ENCODE results near the gene CBX1. TPM values are rescaled to one million over a fixed set of nuclear protein-coding genes. Genes with fewer than 3 reads are reported as not detected.

CBX1 gene
- total and polyA plus RNA-seq, 7 donors = 26.8 to 37.4 (median 32.8) TPM

DNA sequence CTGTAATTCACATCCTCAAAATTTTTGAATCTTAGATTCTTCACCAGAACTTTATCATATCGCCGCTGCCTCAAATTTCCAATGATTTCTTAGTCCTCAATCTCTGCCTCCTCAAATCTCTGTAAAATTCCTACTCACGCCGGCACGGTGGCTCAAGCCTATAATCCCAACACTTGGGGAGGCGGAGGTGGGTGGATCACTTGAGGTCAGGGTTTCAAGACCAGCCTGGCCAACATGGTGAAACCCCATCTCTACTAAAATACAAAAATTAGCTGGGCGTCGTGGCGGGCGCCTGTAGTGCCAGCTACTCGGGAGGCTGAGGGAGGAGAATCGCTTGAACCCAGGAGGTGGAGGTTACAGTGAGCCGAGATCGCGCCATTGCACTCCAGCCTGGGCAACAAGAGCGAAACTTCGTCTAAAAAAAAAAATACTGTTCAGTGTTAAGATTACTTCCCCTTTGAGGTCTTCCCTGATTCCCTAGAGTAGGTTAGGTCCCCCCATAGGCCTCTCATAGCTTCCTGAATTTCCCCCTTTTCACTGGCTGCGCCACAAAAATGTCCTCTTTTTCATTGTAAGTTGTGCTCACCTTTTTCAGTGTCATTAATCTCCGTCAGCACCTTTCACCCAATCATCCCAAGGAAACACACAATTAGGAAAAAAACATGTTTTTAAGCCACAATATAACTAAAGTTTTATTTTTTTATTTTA lies 919 bp upstream of the CBX1 start:
- TF ChIP-seq POLR2AphosphoS5 (IDR thresholded peaks at IDR 0.05) (no peak), POLR2A (IDR thresholded peaks at IDR 0.05) (no peak), EP300 (IDR thresholded peaks at IDR 0.05) (no peak)
- H3K36me3 ChIP-seq = no peaks in the 10 kb centered on the region
- H3K27ac ChIP-seq = no peak overlapping the region
- no peaks in the 10 kb centered on the region for H3K27me3 ChIP-seq
- no peaks in the 10 kb centered on the region for H3K9me3 ChIP-seq
- H3K4me1 ChIP-seq = peaks cover 0 to 33% (median 11%) of the 10 kb centered on the region in 4 donors
- peak; percentile 25 for DNase-seq
- intact Hi-C loops (cut with DNase I) = no loop called here
- H3K4me3 ChIP-seq = peak overlapping the region in 2 of 4 donors; percentile 81 to 100
- WGBS, 2 donors = 72 to 85% methylated on average over 19 of the region's 19 CpGs

GRCh38 chr17:48100591-48101011 lies 677 bp downstream of the CBX1 start:
- peak; percentile 81 for DNase-seq
- WGBS, 2 donors = 1 to 2% methylated on average over 23 of the region's 23 CpGs
- peak overlapping the region; percentile 94 to 98 (median 95) for H3K27ac ChIP-seq
- H3K4me1 ChIP-seq = peaks cover 0 to 28% (median 9%) of the 10 kb centered on the region in 4 donors
- no peaks in the 10 kb centered on the region for H3K9me3 ChIP-seq
- intact Hi-C loops (cut with DNase I) = loop anchor here (2.0 kb wide), 1 partner anchor 76 kb away; no protein-coding TSS in a partner anchor
- H3K27me3 ChIP-seq = no peaks in the 10 kb centered on the region
- peak overlapping the region; percentile 81 to 100 (median 94) for H3K4me3 ChIP-seq
- H3K36me3 ChIP-seq = no peaks in the 10 kb centered on the region
- no peak for TF ChIP-seq POLR2A (IDR thresholded peaks at IDR 0.05)

DNA sequence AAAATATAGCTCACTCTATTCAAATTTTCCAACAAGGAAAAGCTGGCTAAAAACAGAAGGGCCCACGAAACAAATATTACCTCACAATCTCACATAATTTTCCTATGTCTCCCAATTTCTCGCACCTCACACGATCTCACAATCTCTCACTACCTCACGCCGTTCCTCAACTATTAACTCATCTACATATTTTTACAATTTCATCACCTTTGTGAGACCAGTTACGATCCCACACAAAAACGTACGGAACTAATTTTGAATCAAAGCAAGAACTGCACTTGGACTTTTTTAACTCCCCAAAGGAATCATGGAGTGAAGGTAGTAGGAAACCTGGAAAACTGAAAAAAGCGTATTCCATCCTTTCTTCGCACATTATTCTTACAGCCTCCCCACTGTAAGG lies 1.1 kb downstream of the CBX1 start:
- no peaks in the 10 kb centered on the region for H3K36me3 ChIP-seq
- DNase-seq = peak; percentile 4
- 41 to 55% methylated on average over 10 of the region's 10 CpGs for WGBS, 2 donors
- H3K4me3 ChIP-seq = peak overlapping the region; percentile 81 to 100 (median 94)
- H3K27me3 ChIP-seq = no peaks in the 10 kb centered on the region
- TF ChIP-seq POLR2A (IDR thresholded peaks at IDR 0.05) = no peak
- peak overlapping the region; percentile 94 to 98 (median 95) for H3K27ac ChIP-seq
- intact Hi-C loops (cut with DNase I) = loop anchor here (2.0 kb wide), 1 partner anchor 75 kb away; no protein-coding TSS in a partner anchor
- peaks cover 0 to 28% (median 9%) of the 10 kb centered on the region in 4 donors for H3K4me1 ChIP-seq
- H3K9me3 ChIP-seq = no peaks in the 10 kb centered on the region

DNA sequence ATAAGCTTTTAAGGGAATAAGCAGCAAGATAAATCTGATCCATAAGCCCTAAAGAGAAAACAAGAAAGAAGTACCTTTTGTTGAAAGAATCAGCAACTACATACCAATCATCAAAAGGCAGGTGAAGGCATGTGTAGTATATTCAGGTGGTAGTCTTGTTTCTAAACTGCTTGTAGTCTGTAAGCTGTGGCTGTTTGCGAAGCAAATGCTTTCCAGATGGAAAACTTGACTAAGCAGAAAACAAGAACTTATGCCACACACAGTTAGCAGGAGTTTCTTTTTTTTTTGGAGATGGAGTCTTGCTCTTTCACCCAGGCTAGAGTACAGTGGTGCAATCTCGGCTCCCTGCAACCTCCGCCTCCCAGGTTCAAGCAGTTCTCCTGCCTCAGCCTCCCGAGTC lies 5.7 kb downstream of the CBX1 start:
- Histone ChIP-seq H3K9me3 (no peaks in the 10 kb centered on the region), H3K27ac (no peak overlapping the region), H3K36me3 (peaks cover 0 to 13% (median 1%) of the 10 kb centered on the region in 4 donors), H3K4me3 (no peak overlapping the region), H3K27me3 (no peaks in the 10 kb centered on the region), H3K4me1 (peaks cover 0 to 28% (median 9%) of the 10 kb centered on the region in 4 donors)
- 58 to 83% methylated on average over 4 of the region's 4 CpGs for WGBS, 2 donors
- TF ChIP-seq POLR2A (IDR thresholded peaks at IDR 0.05) = no peak
- no peak for TF ChIP-seq EP300 (IDR thresholded peaks at IDR 0.05)
- intact Hi-C loops (cut with DNase I) = no loop called here
- DNase-seq = no peak

- no peak overlapping the region for H3K4me3 ChIP-seq
- no peak overlapping the region for H3K27ac ChIP-seq
- peaks cover 0 to 13% (median 1%) of the 10 kb centered on the region in 4 donors for H3K36me3 ChIP-seq
- WGBS, 2 donors = 26 to 73% methylated on average over 11 of the region's 11 CpGs
- no peaks in the 10 kb centered on the region for H3K27me3 ChIP-seq
- intact Hi-C loops (cut with DNase I) = no loop called here
- peaks cover 0 to 12% (median 2%) of the 10 kb centered on the region in 4 donors for H3K4me1 ChIP-seq
- H3K9me3 ChIP-seq = no peaks in the 10 kb centered on the region
- no peak for DNase-seq
- TF ChIP-seq, protein P1, sequence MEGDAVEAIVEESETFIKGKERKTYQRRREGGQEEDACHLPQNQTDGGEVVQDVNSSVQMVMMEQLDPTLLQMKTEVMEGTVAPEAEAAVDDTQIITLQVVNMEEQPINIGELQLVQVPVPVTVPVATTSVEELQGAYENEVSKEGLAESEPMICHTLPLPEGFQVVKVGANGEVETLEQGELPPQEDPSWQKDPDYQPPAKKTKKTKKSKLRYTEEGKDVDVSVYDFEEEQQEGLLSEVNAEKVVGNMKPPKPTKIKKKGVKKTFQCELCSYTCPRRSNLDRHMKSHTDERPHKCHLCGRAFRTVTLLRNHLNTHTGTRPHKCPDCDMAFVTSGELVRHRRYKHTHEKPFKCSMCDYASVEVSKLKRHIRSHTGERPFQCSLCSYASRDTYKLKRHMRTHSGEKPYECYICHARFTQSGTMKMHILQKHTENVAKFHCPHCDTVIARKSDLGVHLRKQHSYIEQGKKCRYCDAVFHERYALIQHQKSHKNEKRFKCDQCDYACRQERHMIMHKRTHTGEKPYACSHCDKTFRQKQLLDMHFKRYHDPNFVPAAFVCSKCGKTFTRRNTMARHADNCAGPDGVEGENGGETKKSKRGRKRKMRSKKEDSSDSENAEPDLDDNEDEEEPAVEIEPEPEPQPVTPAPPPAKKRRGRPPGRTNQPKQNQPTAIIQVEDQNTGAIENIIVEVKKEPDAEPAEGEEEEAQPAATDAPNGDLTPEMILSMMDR (IDR thresholded peaks at IDR 0.05) = no peak
- TF ChIP-seq POLR2AphosphoS5 (IDR thresholded peaks at IDR 0.05) = no peak
- TF ChIP-seq POLR2A (IDR thresholded peaks at IDR 0.05) = no peak
- TF ChIP-seq EP300 (IDR thresholded peaks at IDR 0.05) = no peak
Measured at GRCh38 chr17:48093341-48094045, 7.8 kb downstream of the CBX1 start.

DNA sequence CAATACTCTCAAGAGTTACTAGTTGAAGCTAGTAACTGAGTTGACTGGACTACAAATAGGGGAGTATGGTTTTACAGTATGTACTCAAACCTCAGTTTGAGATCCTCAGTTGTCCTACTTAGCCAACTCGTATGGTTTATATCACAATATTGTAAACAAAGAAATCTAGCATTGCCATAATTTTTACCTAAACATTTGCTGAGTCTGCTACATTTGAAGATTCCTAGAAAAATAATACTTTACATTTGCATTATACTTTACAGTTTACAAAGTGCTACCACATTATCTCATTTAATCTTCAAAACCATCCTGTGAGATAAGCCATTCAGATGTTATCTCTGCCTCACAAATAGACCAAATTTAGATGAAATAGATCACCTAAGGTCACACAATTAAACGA lies 16.3 kb downstream of the CBX1 start:
- intact Hi-C loops (cut with DNase I) = loop anchor here (5.0 kb wide), 1 partner anchor 37 kb away; no protein-coding TSS in a partner anchor

More for the DNA sequence above, 16.3 kb downstream of the CBX1 start:
- 42 to 58% methylated on average over 2 of the region's 2 CpGs for WGBS, 2 donors
- Histone ChIP-seq H3K27me3 (no peaks in the 10 kb centered on the region), H3K9me3 (no peaks in the 10 kb centered on the region), H3K27ac (peak overlapping the region in 1 of 4 donors; percentile 32), H3K36me3 (no peaks in the 10 kb centered on the region), H3K4me3 (no peak overlapping the region), H3K4me1 (peaks cover 0 to 24% (median 21%) of the 10 kb centered on the region in 4 donors)
- DNase-seq = no peak
- no peak for TF ChIP-seq POLR2A (IDR thresholded peaks at IDR 0.05)
- TF ChIP-seq, protein P1 (IDR thresholded peaks at IDR 0.05) = no peak
- no peak for TF ChIP-seq POLR2AphosphoS5 (IDR thresholded peaks at IDR 0.05)
- TF ChIP-seq EP300 (IDR thresholded peaks at IDR 0.05) = no peak
